GM21619 (cell line): ENCODE data around the gene NLRP6.

Experiments used
- ATAC-seq: cut with Tn5 transposase; IDR thresholded peaks from one replicate; pipeline ENCODE4 v1.9.1; 2021; ENCODE audit not compliant: unreplicated experiment

NLRP6 gene

GRCh38 chr11:255816-256215, 22.4 kb upstream of the NLRP6 start:
- no peak for ATAC-seq

GRCh38 chr11:256952-257737, 21.1 kb upstream of the NLRP6 start:
- no peak for ATAC-seq

- no peak for ATAC-seq
Observed at GRCh38 chr11:257766-258493, 20.3 kb upstream of the NLRP6 start.

- ATAC-seq = no peak
Observed at GRCh38 chr11:259413-259812, 18.8 kb upstream of the NLRP6 start.

- ATAC-seq = no peak
Observed at GRCh38 chr11:261624-262023, 16.6 kb upstream of the NLRP6 start.

GRCh38 chr11:266676-267439, 11.3 kb upstream of the NLRP6 start:
- no peak for ATAC-seq

- no peak for ATAC-seq
Observed at GRCh38 chr11:267491-267994, 10.7 kb upstream of the NLRP6 start.

GRCh38 chr11:268716-269145, 9.5 kb upstream of the NLRP6 start:
- ATAC-seq = peak; percentile 34

- ATAC-seq = peak; percentile 69
Observed at GRCh38 chr11:269146-269890, 8.9 kb upstream of the NLRP6 start.

GRCh38 chr11:270451-271318, 7.5 kb upstream of the NLRP6 start:
- ATAC-seq = no peak

GRCh38 chr11:271319-271715, 6.9 kb upstream of the NLRP6 start:
- no peak for ATAC-seq

- ATAC-seq = no peak
Observed at GRCh38 chr11:272195-272930, 5.8 kb upstream of the NLRP6 start.

GRCh38 chr11:272931-273198, 5.3 kb upstream of the NLRP6 start:
- ATAC-seq = no peak

GRCh38 chr11:276219-276618, 2.0 kb upstream of the NLRP6 start:
- no peak for ATAC-seq

GRCh38 chr11:279040-279965, 1.1 kb downstream of the NLRP6 start:
- ATAC-seq = no peak

- ATAC-seq = no peak
Observed at GRCh38 chr11:279966-280705, 1.9 kb downstream of the NLRP6 start.

GRCh38 chr11:280706-281485, 2.7 kb downstream of the NLRP6 start:
- no peak for ATAC-seq
